NCI-H2081 (cell line): ENCODE results near the gene P4HA1.
"Not testable (repeated sequence)": the region's sequence is repeated elsewhere in the genome, so short reads cannot be mapped to it uniquely, and the experiment has no call there.

Source experiments
- DNase-seq, 2 experiments: peaks; one replicate each; lab custom pipeline; 2025; lab: John Stamatoyannopoulos, UW

Gene P4HA1

GRCh38 chr10:73096449-73097304 lies at the start of gene P4HA1:
TSS of gene P4HA1 (minus strand) at chr10:73096866. CDS start at chr10:73074883, 21,983 bp downstream.
- DNase-seq = peak; percentile 84 to 92

- DNase-seq = no peak
Observed at GRCh38 chr10:73141603-73142002, 44.9 kb upstream of the P4HA1 start.

- DNase-seq = no peak
Observed at GRCh38 chr10:73139251-73139650, 42.6 kb upstream of the P4HA1 start.

- DNase-seq = no peak
Observed at GRCh38 chr10:73136627-73137026, 40.0 kb upstream of the P4HA1 start.

- DNase-seq = no peak
Observed at GRCh38 chr10:73134727-73135126, 38.1 kb upstream of the P4HA1 start.

GRCh38 chr10:73131913-73132686 lies 35.4 kb upstream of the P4HA1 start:
- no peak for DNase-seq

GRCh38 chr10:73131301-73131700 lies 34.6 kb upstream of the P4HA1 start:
- peak; percentile 24 to 62 for DNase-seq

GRCh38 chr10:73126343-73126742 lies 29.7 kb upstream of the P4HA1 start:
- no peak for DNase-seq

GRCh38 chr10:73119952-73120351 lies 23.3 kb upstream of the P4HA1 start:
- no peak for DNase-seq

GRCh38 chr10:73119457-73119856 lies 22.8 kb upstream of the P4HA1 start:
- no peak for DNase-seq

- no peak for DNase-seq
Observed at GRCh38 chr10:73117976-73118743, 21.5 kb upstream of the P4HA1 start.

- no peak for DNase-seq
Observed at GRCh38 chr10:73116017-73116416, 19.4 kb upstream of the P4HA1 start.

- no peak for DNase-seq
Observed at GRCh38 chr10:73113551-73113950, 16.9 kb upstream of the P4HA1 start.

- not testable (repeated sequence) for DNase-seq
Observed at GRCh38 chr10:73112032-73112431, 15.4 kb upstream of the P4HA1 start.

- DNase-seq = no peak
Observed at GRCh38 chr10:73110345-73110849, 13.7 kb upstream of the P4HA1 start, which contains the start of gene NUDT13. TSS of gene NUDT13 (plus strand) at chr10:73110455. CDS start at chr10:73114366, 3,911 bp downstream.

- not testable (repeated sequence) for DNase-seq
Observed at GRCh38 chr10:73109248-73109652, 12.6 kb upstream of the P4HA1 start.

GRCh38 chr10:73106301-73106700 lies 9.6 kb upstream of the P4HA1 start:
- no peak for DNase-seq

- DNase-seq = no peak
Observed at GRCh38 chr10:73099141-73099540, 2.5 kb upstream of the P4HA1 start.

- no peak for DNase-seq
Observed at GRCh38 chr10:73097305-73097670, 622 bp upstream of the P4HA1 start.

- DNase-seq = peak in 1 of 2 experiments; percentile 53
Observed at GRCh38 chr10:73096041-73096448, 621 bp downstream of the P4HA1 start.

GRCh38 chr10:73095481-73096021 lies 1.1 kb downstream of the P4HA1 start:
- no peak for DNase-seq
